CD14-positive monocyte (primary cell): ENCODE measurements around the gene NQO2. TPM values are rescaled to one million over a fixed set of nuclear protein-coding genes. Genes with fewer than 3 reads are reported as not detected.

Experiments
- DNase-seq, 3 donors: peaks; one replicate each; pipeline ENCODE4 v3.0.0-alpha.2; 2011 to 2022
- H2AFZ ChIP-seq: 2 replicates; pipeline ENCODE4 v1.6.0; 2012; ENCODE audit warnings: mild to moderate bottlenecking, low read depth, low read length, inconsistent platforms; ENCODE audit not compliant: insufficient read depth, poor library complexity, severe bottlenecking
- H3K27ac ChIP-seq, 2 donors: 1 replicate in 1 of 2; 2 replicates in 1 of 2; pipeline ENCODE4 v1.5.1; 2012 to 2013; ENCODE audit warnings: low read length in 2 of 2, control low read depth in 1 of 2, inconsistent platforms in 1 of 2, low read depth in 1 of 2, mild to moderate bottlenecking in 1 of 2
- H3K27me3 ChIP-seq, 2 donors: one replicate each; pipeline versions ENCODE4 v1.6.0 to v1.6.1; 2011 to 2013; ENCODE audit warnings: low read length in 2 of 2; ENCODE audit not compliant: control insufficient read depth in 2 of 2, insufficient read depth in 2 of 2
- H3K36me3 ChIP-seq, 2 donors: replicated peaks in 1 of 2; 1 replicate in 1 of 2; 2 replicates in 1 of 2; pipeline versions ENCODE4 v1.5.1 to v1.6.1; 2012 to 2013; ENCODE audit warnings: low read length in 2 of 2, control low read depth in 1 of 2, inconsistent platforms in 1 of 2, mild to moderate bottlenecking in 1 of 2; ENCODE audit not compliant: insufficient read depth in 2 of 2, control insufficient read depth in 1 of 2
- H3K4me1 ChIP-seq, 2 donors: 1 replicate in 1 of 2; 2 replicates in 1 of 2; pipeline versions ENCODE4 v1.5.1 to v1.6.1; 2012 to 2013; ENCODE audit warnings: low read length in 2 of 2, control low read depth in 1 of 2, inconsistent platforms in 1 of 2, mild to moderate bottlenecking in 1 of 2, moderate library complexity in 1 of 2; ENCODE audit not compliant: insufficient read depth in 2 of 2, control insufficient read depth in 1 of 2
- H3K4me2 ChIP-seq: replicated peaks from 2 replicates; pipeline ENCODE3; 2012; ENCODE audit warnings: low read length, moderate library complexity, mild to moderate bottlenecking; ENCODE audit not compliant: poor library complexity, severe bottlenecking; ENCODE audit errors: extremely low read depth
- H3K4me3 ChIP-seq, 3 experiments: fragments of 200-600 bp in 1 of 3; sonication (generic) in 1 of 3; replicated peaks in 1 of 3; 1 replicate in 2 of 3; 2 replicates in 1 of 3; pipeline ENCODE4 v1.5.1; 2011 to 2013; ENCODE audit warnings: low read length in 3 of 3, mild to moderate bottlenecking in 3 of 3, control low read depth in 2 of 3, low read depth in 2 of 3, inconsistent platforms in 1 of 3, moderate library complexity in 1 of 3
- H3K79me2 ChIP-seq: 2 replicates; pipeline ENCODE4 v1.6.0; 2012; ENCODE audit warnings: mild to moderate bottlenecking, control low read depth, inconsistent platforms, low read length, moderate library complexity; ENCODE audit not compliant: insufficient read depth
- H3K9ac ChIP-seq: 2 replicates; pipeline ENCODE4 v1.6.0; 2017; ENCODE audit warnings: low read length, mild to moderate bottlenecking; ENCODE audit not compliant: insufficient read depth, poor library complexity, severe bottlenecking
- H3K9me3 ChIP-seq, 2 donors: replicated peaks in 1 of 2; 1 replicate in 1 of 2; 2 replicates in 1 of 2; pipeline versions ENCODE4 v1.5.1 to v1.6.1; 2012 to 2013; ENCODE audit warnings: low read length in 2 of 2, control low read depth in 1 of 2; ENCODE audit not compliant: control insufficient read depth in 1 of 2, insufficient read depth in 1 of 2
- H4K20me1 ChIP-seq: 2 replicates; pipeline ENCODE4 v1.6.0; 2012; ENCODE audit warnings: mild to moderate bottlenecking, low read length, control low read depth, moderate library complexity; ENCODE audit not compliant: insufficient read depth
- H3K27ac Mint-ChIP-seq, 7 donors: one replicate each; pipeline ENCODE4 v1.8.0; 2020; ENCODE audit warnings: mild to moderate bottlenecking in 7 of 7, mixed read lengths in 7 of 7, moderate library complexity in 6 of 7, inconsistent platforms in 2 of 7
- H3K27me3 Mint-ChIP-seq, 3 donors: one replicate each; pipeline ENCODE4 v1.8.0; 2021 to 2022; ENCODE audit warnings: low read depth in 3 of 3, mild to moderate bottlenecking in 3 of 3, mixed read lengths in 3 of 3, moderate library complexity in 3 of 3, inconsistent platforms in 1 of 3
- H3K36me3 Mint-ChIP-seq, 2 donors: one replicate each; pipeline ENCODE4 v1.8.0; 2020; ENCODE audit warnings: mixed read lengths in 2 of 2, inconsistent platforms in 1 of 2, mild to moderate bottlenecking in 1 of 2
- H3K4me1 Mint-ChIP-seq: one replicate; pipeline ENCODE4 v1.8.0; 2020; ENCODE audit warnings: mild to moderate bottlenecking, mixed read lengths
- H3K4me3 Mint-ChIP-seq, 2 donors: one replicate each; pipeline ENCODE4 v1.8.0; 2020; ENCODE audit warnings: mild to moderate bottlenecking in 2 of 2, mixed read lengths in 2 of 2, moderate library complexity in 1 of 2
- H3K9me3 Mint-ChIP-seq, 7 donors: one replicate each; pipeline ENCODE4 v1.8.0; 2020 to 2022; ENCODE audit warnings: mixed read lengths in 7 of 7, mild to moderate bottlenecking in 6 of 7, moderate library complexity in 6 of 7, inconsistent platforms in 2 of 7
- CTCF ChIP-seq: fragments of 200-600 bp; IDR thresholded peaks from one replicate; pipeline ENCODE4 v1.8.0; 2022; ENCODE audit warnings: antibody characterized with exemption, mild to moderate bottlenecking
- WGBS: methylation state at CpG from one replicate; pipeline ENCODE4 v1.1.5; 2013; ENCODE audit warnings: missing lambda C conversion rate; ENCODE audit not compliant: insufficient coverage; 5-methylcytosine and 5-hydroxymethylcytosine counted together
- intact Hi-C, 2 donors: fragments of 100-400 bp; cut with micrococcal nuclease; formaldehyde crosslinking; loops; one replicate each; pipeline versions ENCODE4 v1.15.0 to v1.15.1; 2023
- polyA plus RNA-seq, 3 donors: library from polyadenylated mRNA; depleted of rRNA in 1 of 3; unstranded in 2 of 3; stranded (reverse) in 1 of 3; fragments of 300-500 nt in 2 of 3; fragments of >200 nt in 1 of 3; fragmentation: Illumina TruSeq in 2 of 3; gene quantifications; 1 replicate in 2 of 3; 2 replicates in 1 of 3; pipeline ENCODE4 v1.2.3, GENCODE V29; 2012 to 2021
- small RNA-seq: library from RNA; depleted of rRNA; stranded (forward); fragments of <200 nt; gene quantifications from one replicate; pipeline ENCODE3, GENCODE V24; 2012; ENCODE audit warnings: low read depth; ENCODE audit not compliant: insufficient read length

NQO2 gene
- polyA plus RNA-seq, 3 donors: 30.0 to 281 (median 146) TPM

GRCh38 chr6:3068329-3069214 is 68.9 kb downstream of the NQO2 start, which contains the start of gene RIPK1:
Gene RIPK1, plus strand, starts transcription at chr6:3068494. Its CDS starts 8,330 bp downstream, at chr6:3076824.
- Mint-ChIP-seq H3K4me1 (peaks cover 40% of the 10 kb centered on the region), H3K36me3 (peaks cover 4 to 17% of the 10 kb centered on the region in 2 donors), H3K9me3 (peaks cover 0 to 3% (median 0%) of the 10 kb centered on the region in 7 donors), H3K4me3 (peak within 1 kb of the TSS; percentile 91 to 97), H3K27ac (peak within 1 kb of the TSS; percentile 94 to 98 (median 97)), H3K27me3 (peaks cover 2 to 5% (median 5%) of the 10 kb centered on the region in 3 donors)
- H3K4me2 ChIP-seq: peak within 1 kb of the TSS; percentile 91
- peak; percentile 11 for TF ChIP-seq CTCF
- H2AFZ ChIP-seq: peak within 1 kb of the TSS; percentile 77
- peak within 1 kb of the TSS; percentile 83 to 91 (median 84) for H3K4me3 ChIP-seq
- under 1% methylated on average over 108 of the region's 112 CpGs for WGBS
- H3K79me2 ChIP-seq: peaks cover 74% of the 10 kb centered on the region
- DNase-seq: peak; percentile 80 to 89 (median 86)
- H4K20me1 ChIP-seq: peaks cover 58% of the 10 kb centered on the region
- H3K27me3 ChIP-seq: no peaks in the 10 kb centered on the region
- peak within 1 kb of the TSS; percentile 98 for H3K9ac ChIP-seq
- intact Hi-C loops: loop anchor here (2.0 to 5.0 kb wide), 3 partner anchors 49 to 301 kb away; partner anchors contain the start of genes BPHL (in 2 of the 2) and WRNIP1 (in 1 of the 2)
- H3K9me3 ChIP-seq: no peaks in the 10 kb centered on the region
- H3K27ac ChIP-seq: peak within 1 kb of the TSS; percentile 89 to 93
- H3K36me3 ChIP-seq: peaks cover 1 to 10% of the 10 kb centered on the region in 2 donors
- peaks cover 24 to 41% of the 10 kb centered on the region in 2 donors for H3K4me1 ChIP-seq

Small RNA genes lying within 50 kb of the gene (small RNA-seq; reads per million reads assigned to genes)
- not detected for gene AL133351.4

Other genes starting within 250 kb of the NQO2 start
- under 1 TPM; 0.04 to 0.45 (median 0.08) TPM for gene MYLK4, start 249.0 kb upstream of the NQO2 start, polyA plus RNA-seq
- gene WRNIP1, start 234.5 kb upstream of the NQO2 start, polyA plus RNA-seq: 10 to 100 TPM; 17.5 to 25.8 (median 17.8) TPM
- gene SERPINB1, start 158.0 kb upstream of the NQO2 start, polyA plus RNA-seq: 100 to 1,000 TPM; 126 to 307 (median 306) TPM
- gene SERPINB9, start 96.6 kb upstream of the NQO2 start, polyA plus RNA-seq: 10 to 100 TPM; 34.3 to 77.7 (median 43.4) TPM
- gene SERPINB6, start 28.3 kb upstream of the NQO2 start, polyA plus RNA-seq: 100 to 1,000 TPM; 117 to 208 (median 200) TPM
- gene RIPK1, start 68.6 kb downstream of the NQO2 start, polyA plus RNA-seq: 1 to 10 TPM; 6.0 to 9.6 (median 9.6) TPM
- 1 to 10 TPM; 4.6 to 7.8 (median 5.9) TPM for gene BPHL, start 118.8 kb downstream of the NQO2 start, polyA plus RNA-seq
- 10 to 100 TPM in 1 of 3 donors, 1 to 10 TPM in 2; 2.4 to 74.3 (median 4.2) TPM for gene TUBB2A, start 157.7 kb downstream of the NQO2 start, polyA plus RNA-seq
- 1 to 10 TPM in 1 of 3 donors, under 1 TPM in 1, not detected in 1; 0.15 to 3.5 TPM for gene TUBB2B, start 227.8 kb downstream of the NQO2 start, polyA plus RNA-seq